GM12891 (cell line): ENCODE results near the gene MSLN.

ENCODE experiments used
- PAX5 ChIP-seq: IDR thresholded peaks from 2 replicates; pipeline ENCODE4 v1.6.1; 2011; ENCODE audit warnings: low read length, moderate library complexity, mild to moderate bottlenecking; ENCODE audit not compliant: insufficient read depth, severe bottlenecking
- POLR2A ChIP-seq: IDR thresholded peaks from 2 replicates; pipeline ENCODE4 v1.6.1; 2011; ENCODE audit warnings: low read depth, low read length, control low read depth
- POLR2AphosphoS5 ChIP-seq: IDR thresholded peaks from 2 replicates; pipeline ENCODE4 v1.6.1; 2011; ENCODE audit warnings: low read depth, low read length, control low read depth
- POU2F2 ChIP-seq: IDR thresholded peaks from 2 replicates; pipeline ENCODE4 v1.6.1; 2011; ENCODE audit warnings: low read depth, mild to moderate bottlenecking, control low read depth, low read length, moderate library complexity
- SPI1 ChIP-seq: IDR thresholded peaks from 2 replicates; pipeline ENCODE4 v1.6.1; 2011; ENCODE audit warnings: low read depth, low read length, control low read depth
- TAF1 ChIP-seq: IDR thresholded peaks from 2 replicates; pipeline ENCODE4 v1.6.1; 2011; ENCODE audit warnings: low read depth, low read length, control low read depth

GRCh38 chr16:743794-744500 lies 16.6 kb upstream of the MSLN start:
- no peak for TF ChIP-seq TAF1
- no peak for TF ChIP-seq POLR2A
- TF ChIP-seq POLR2AphosphoS5: no peak
- TF ChIP-seq POU2F2: no peak
- no peak for TF ChIP-seq SPI1
- TF ChIP-seq PAX5: no peak
